Measurements from ENCODE around the gene SCUBE1. TPM values are rescaled to one million over a fixed set of nuclear protein-coding genes. Genes with fewer than 3 reads are reported as not detected.

Gene SCUBE1
- polyA plus RNA-seq, 1 of the 3 experiments (the other 2 are of a cell fraction) = 0.56 TPM

DNA sequence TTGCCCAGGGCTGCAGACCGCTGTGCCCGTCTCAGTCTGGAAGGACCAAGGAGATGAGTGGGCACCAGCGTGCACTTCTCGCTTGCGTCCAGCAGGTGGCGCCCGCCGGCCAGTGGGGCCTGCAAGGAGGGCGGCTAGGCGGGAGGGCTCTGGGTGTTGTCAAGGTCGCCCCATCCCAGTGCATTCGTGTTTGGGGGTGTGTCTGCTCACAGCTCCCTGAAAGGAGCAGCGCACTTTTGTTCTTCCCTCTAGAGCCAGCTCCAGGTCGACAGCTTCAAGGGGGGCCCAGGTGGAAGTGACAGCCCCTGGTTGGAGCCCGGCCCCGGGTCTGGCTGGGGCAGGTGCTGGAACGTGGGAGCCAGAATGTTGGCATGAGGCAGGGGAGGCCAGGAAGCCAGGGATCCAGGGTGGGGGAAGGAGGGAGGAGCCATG lies 45.3 kb upstream of the SCUBE1 start (continued):
- no peak for TF ChIP-seq ZBTB33 (IDR thresholded peaks at IDR 0.05; ENCODE audit: borderline replicate concordance, low read depth)
- TF ChIP-seq, protein P1, sequence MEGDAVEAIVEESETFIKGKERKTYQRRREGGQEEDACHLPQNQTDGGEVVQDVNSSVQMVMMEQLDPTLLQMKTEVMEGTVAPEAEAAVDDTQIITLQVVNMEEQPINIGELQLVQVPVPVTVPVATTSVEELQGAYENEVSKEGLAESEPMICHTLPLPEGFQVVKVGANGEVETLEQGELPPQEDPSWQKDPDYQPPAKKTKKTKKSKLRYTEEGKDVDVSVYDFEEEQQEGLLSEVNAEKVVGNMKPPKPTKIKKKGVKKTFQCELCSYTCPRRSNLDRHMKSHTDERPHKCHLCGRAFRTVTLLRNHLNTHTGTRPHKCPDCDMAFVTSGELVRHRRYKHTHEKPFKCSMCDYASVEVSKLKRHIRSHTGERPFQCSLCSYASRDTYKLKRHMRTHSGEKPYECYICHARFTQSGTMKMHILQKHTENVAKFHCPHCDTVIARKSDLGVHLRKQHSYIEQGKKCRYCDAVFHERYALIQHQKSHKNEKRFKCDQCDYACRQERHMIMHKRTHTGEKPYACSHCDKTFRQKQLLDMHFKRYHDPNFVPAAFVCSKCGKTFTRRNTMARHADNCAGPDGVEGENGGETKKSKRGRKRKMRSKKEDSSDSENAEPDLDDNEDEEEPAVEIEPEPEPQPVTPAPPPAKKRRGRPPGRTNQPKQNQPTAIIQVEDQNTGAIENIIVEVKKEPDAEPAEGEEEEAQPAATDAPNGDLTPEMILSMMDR (IDR thresholded peaks at IDR 0.05) = peak; percentile 68
- TF ChIP-seq RFX5 (IDR thresholded peaks at IDR 0.05; ENCODE audit: low read length) = no peak
- TF ChIP-seq RXRA (IDR thresholded peaks at IDR 0.05; ENCODE audit: borderline replicate concordance, low read depth) = no peak
- TF ChIP-seq CHD2 (IDR thresholded peaks at IDR 0.05; ENCODE audit: low read length, partially characterized antibody) = no peak

DNA sequence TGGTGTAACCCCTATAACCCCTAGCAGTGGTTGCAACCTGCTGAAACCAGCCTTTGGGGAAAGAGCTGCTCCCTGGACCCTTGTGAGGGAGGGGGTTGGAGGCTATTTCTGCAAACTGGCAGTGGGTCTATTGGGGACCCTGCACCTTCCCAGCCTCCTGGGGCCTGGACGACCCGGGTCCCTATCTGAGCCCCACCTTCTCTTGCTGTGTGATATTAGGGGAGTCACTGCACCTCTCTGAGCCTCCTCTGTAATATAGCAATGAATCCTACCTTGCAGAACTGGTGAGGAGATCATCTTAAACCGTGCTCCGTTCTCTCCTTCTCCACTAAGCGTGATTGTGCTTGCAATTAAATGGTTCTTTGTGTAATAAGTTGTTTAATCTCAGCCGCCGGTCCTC lies 44.6 kb upstream of the SCUBE1 start:
- H3K4me2 ChIP-seq = no peak overlapping the region
- no peak overlapping the region for H3K9ac ChIP-seq
- TF ChIP-seq POLR2AphosphoS5 (IDR thresholded peaks at IDR 0.05; ENCODE audit: low read depth, low read length) (no peak), USF1 (IDR thresholded peaks at IDR 0.05; ENCODE audit: borderline replicate concordance, low read depth) (no peak), TAF1 (IDR thresholded peaks at IDR 0.05; ENCODE audit: borderline replicate concordance, low read depth, low read length) (no peak), YY1 (IDR thresholded peaks at IDR 0.05; ENCODE audit: low read depth) (no peak), SIN3A (IDR thresholded peaks at IDR 0.05; ENCODE audit: borderline replicate concordance, low read depth, low read length) (no peak), RFX5 (IDR thresholded peaks at IDR 0.05; ENCODE audit: low read length) (no peak), RAD21 (IDR thresholded peaks at IDR 0.05; ENCODE audit: low read length) (no peak), NFIC (IDR thresholded peaks at IDR 0.05; ENCODE audit: borderline replicate concordance) (no peak), NRF1 (IDR thresholded peaks at IDR 0.05; ENCODE audit: low read depth, low read length) (no peak), ZBTB33 (IDR thresholded peaks at IDR 0.05; ENCODE audit: borderline replicate concordance, low read depth) (no peak), EZH2phosphoT487 (IDR thresholded peaks at IDR 0.05; ENCODE audit: borderline replicate concordance, low read depth) (no peak), EP300 (IDR thresholded peaks at IDR 0.05; ENCODE audit: borderline replicate concordance in 1 of 2, low read depth in 1 of 2, low read length in 1 of 2) (no peak), JUND (IDR thresholded peaks at IDR 0.05) (no peak)
- no peaks in the 10 kb centered on the region; a peak in 1 of 4 replicates for H3K4me1 ChIP-seq (ENCODE audit: control insufficient read depth in 1 of 2, insufficient read depth in 2 of 2, low read depth in 1 of 2, low read length in 1 of 2)
- no peaks in the 10 kb centered on the region for H3K79me2 ChIP-seq (ENCODE audit: insufficient read depth)
- H3K9me2 ChIP-seq = no peaks in the 10 kb centered on the region
- no peaks in the 10 kb centered on the region for H3K9me3 ChIP-seq
- H3K4me3 ChIP-seq (ENCODE audit: low read depth in 2 of 2, low read length in 1 of 2) = no peak overlapping the region
- no peak overlapping the region for H2AFZ ChIP-seq (ENCODE audit: low read depth)
- POLR2A ChIA-PET = no interaction called here
- DNase-seq = no peak
- no peaks in the 10 kb centered on the region for H4K20me1 ChIP-seq (ENCODE audit: insufficient read depth)
- no peaks in the 10 kb centered on the region for H3F3A ChIP-seq (replicated peaks; ENCODE audit: insufficient read depth)
- H3K36me3 ChIP-seq (replicated peaks in 1 of 2; ENCODE audit: control insufficient read depth in 1 of 2, insufficient read depth in 2 of 2, low read length in 1 of 2) = no peaks in the 10 kb centered on the region
- 28% methylated on average over 4 of the region's 7 CpGs for WGBS (ENCODE audit: low lambda C conversion rate)
- CTCF ChIA-PET = interaction anchor here (0.8 to 2.5 kb wide), 10 partner anchors 10 to 495 kb away, joined by 3 to 24 read pairs (median 4); no protein-coding TSS in a partner anchor
- H3K27me3 ChIP-seq (ENCODE audit: insufficient read depth) = no peaks in the 10 kb centered on the region
- H3K27ac ChIP-seq (ENCODE audit: low read depth in 2 of 2, low read length in 1 of 2) = no peak overlapping the region

Data from SK-N-SH (cell line).